ENCODE data around the gene KRT78. TPM values are rescaled to one million over a fixed set of nuclear protein-coding genes. Genes with fewer than 3 reads are reported as not detected.

Gene KRT78
- total and polyA plus RNA-seq, 4 donors: 0.06 TPM; not detected in 3

DNA sequence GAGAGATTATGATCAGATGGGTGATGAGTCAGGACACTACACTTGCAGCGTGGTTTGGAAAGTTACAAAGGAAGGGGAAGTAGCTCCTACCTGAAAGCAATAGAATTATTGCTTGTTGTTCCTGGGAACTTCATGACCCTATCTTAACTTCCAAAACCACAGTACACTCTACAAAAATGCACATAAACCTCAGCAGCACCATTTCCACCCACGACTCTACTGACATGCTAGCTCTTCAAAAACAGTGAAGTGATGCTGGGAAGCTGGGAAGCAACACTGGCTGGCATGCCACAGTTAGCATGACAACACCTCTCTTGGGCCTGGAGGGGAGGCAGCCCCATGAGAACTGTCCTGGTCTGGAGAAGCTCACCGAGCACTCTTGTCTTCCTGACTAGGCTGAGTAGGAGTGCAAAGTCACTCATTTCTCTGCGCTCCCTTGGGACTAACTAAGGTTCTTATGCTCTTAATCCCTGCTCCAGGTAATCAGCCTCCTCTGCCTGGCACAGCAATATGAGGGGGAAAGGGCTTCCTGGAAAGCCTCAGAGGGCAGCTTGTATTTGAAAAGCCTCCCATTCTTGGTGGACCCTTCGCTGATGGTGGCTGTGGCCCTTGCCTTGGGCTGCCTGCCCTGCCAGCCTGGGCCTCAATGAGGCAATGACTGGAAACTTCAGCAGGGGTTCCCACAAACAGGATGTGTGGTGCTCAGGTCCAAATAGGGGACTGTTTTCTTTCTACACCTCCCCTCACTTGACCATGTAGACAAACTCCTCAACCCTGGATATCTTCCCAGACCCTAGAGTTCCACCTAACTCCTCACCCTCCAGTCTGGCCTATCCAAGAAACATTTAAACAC is 54.1 kb downstream of the KRT78 start:
- 86% methylated on average over 5 of the region's 5 CpGs for WGBS
- Histone ChIP-seq H3K4me1 (ENCODE audit: control insufficient read depth in 4 of 4, insufficient read depth in 4 of 4, low read length in 3 of 4) (no peaks in the 10 kb centered on the region), H3K9ac (ENCODE audit: low read depth in 1 of 2, low read length in 2 of 2) (no peak overlapping the region), H3K9me3 (ENCODE audit: control insufficient read depth in 4 of 4, low read length in 3 of 4) (no peaks in the 10 kb centered on the region), H3K36me3 (ENCODE audit: control insufficient read depth in 4 of 4, insufficient read depth in 3 of 4, low read depth in 1 of 4, low read length in 3 of 4) (no peaks in the 10 kb centered on the region), H3K27ac (ENCODE audit: low read depth in 1 of 2, low read length in 2 of 2) (no peak overlapping the region), H3K27me3 (ENCODE audit: control insufficient read depth in 4 of 4, insufficient read depth in 4 of 4, low read length in 3 of 4) (no peaks in the 10 kb centered on the region), H3K4me3 (ENCODE audit: low read depth in 1 of 3, low read length in 3 of 3) (no peak overlapping the region)
- no peak for DNase-seq (ENCODE audit: low spot score)
- TF ChIP-seq, protein P1, sequence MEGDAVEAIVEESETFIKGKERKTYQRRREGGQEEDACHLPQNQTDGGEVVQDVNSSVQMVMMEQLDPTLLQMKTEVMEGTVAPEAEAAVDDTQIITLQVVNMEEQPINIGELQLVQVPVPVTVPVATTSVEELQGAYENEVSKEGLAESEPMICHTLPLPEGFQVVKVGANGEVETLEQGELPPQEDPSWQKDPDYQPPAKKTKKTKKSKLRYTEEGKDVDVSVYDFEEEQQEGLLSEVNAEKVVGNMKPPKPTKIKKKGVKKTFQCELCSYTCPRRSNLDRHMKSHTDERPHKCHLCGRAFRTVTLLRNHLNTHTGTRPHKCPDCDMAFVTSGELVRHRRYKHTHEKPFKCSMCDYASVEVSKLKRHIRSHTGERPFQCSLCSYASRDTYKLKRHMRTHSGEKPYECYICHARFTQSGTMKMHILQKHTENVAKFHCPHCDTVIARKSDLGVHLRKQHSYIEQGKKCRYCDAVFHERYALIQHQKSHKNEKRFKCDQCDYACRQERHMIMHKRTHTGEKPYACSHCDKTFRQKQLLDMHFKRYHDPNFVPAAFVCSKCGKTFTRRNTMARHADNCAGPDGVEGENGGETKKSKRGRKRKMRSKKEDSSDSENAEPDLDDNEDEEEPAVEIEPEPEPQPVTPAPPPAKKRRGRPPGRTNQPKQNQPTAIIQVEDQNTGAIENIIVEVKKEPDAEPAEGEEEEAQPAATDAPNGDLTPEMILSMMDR (IDR thresholded peaks at IDR 0.05; ENCODE audit: low read depth, low read length, missing input control): no peak

DNA sequence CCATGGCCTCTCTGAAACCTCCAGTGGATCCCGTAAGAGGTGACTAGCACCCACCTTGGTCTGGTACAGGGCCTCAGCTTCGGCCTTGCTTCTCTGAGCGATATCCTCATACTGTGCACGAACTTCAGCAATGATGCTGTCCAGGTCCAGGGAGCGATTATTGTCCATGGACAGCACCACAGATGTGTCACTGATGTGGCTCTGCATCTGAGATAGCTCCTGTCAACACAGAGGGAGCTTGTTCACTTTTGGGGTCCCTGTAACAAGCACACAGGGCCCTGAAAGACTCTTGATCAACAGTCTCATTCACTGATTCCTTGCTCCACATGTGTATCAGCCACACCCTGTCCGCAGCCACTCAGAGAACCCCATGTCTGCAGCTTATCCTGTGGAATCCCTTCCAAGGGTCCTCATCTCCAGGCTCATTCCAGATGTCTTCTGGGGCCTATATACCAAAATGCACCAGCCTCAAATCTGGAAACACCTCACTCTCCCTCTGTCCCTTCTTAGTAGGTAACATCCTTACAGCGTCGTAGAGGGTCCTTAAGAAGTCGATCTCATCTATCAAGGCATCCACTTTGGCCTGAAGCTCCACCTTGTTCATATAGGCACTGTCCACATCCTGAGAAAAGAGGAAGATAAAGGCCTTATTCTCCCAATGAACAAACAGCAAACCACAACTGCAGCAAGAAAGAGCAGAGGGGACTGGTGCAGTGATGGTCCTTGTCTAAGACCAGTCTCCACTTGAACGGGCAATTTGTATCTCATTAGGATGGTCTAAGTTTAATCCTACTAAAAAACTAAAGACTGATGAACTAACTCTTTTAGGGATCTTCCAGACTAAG is 56.4 kb downstream of the KRT78 start:
- no peak overlapping the region for H3K4me3 ChIP-seq (ENCODE audit: low read depth in 1 of 3, low read length in 3 of 3)
- TF ChIP-seq SP1 (IDR thresholded peaks at IDR 0.05): no peak
- DNase-seq (ENCODE audit: low spot score): no peak
- H3K27ac ChIP-seq (ENCODE audit: low read depth in 1 of 2, low read length in 2 of 2): no peak overlapping the region
- no peaks in the 10 kb centered on the region for H3K36me3 ChIP-seq (ENCODE audit: control insufficient read depth in 4 of 4, insufficient read depth in 3 of 4, low read depth in 1 of 4, low read length in 3 of 4)
- WGBS: 86% methylated on average over 10 of the region's 10 CpGs
- H3K27me3 ChIP-seq (ENCODE audit: control insufficient read depth in 4 of 4, insufficient read depth in 4 of 4, low read length in 3 of 4): no peaks in the 10 kb centered on the region
- no peaks in the 10 kb centered on the region for H3K9me3 ChIP-seq (ENCODE audit: control insufficient read depth in 4 of 4, low read length in 3 of 4)
- H3K4me1 ChIP-seq (ENCODE audit: control insufficient read depth in 4 of 4, insufficient read depth in 4 of 4, low read length in 3 of 4): no peaks in the 10 kb centered on the region
- no peak overlapping the region for H3K9ac ChIP-seq (ENCODE audit: low read depth in 1 of 2, low read length in 2 of 2)

DNA sequence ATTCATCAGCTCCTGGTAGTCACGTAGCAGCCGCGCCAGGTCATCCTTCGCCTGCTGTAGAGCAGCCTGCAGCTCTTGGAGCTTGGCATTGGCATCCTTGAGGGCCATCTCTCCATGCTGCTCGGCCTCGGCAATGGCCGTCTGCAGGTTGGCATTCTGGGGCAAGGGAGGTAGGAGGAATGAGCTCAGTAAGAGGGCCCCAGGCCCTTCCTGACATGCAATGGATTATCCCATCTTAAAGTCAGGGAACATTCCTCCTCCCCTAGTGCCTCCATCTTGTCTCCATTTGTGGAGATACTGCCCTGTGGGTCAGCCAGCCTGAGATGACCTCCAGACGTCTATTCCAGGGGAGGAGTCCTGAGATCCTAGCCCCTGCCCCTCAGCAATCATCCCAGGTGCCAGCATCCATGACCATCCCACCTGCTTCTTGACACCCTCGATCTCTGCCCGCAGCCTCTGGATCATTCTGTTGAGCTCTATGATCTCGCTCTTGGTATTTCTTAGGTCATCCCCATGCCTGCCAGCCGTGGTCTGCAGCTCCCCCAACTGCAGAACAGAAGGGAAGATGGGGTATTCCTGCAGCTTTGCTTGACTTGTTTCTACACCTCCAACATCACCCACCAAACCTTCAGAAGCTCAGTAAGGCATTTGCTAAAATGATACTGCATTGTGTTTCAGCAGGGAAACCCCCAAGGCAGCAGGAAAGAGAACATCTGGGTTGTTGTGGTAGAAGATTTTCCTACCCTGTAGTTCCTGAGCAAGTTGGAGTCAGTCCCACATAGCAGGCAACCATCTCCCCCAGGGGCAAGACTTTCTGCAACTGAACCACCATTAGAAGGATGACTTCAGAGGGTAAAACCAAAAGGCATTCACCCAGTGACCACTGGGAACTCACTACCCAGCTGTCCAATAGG is 57.3 kb downstream of the KRT78 start:
- DNase-seq (ENCODE audit: low spot score): no peak
- no peaks in the 10 kb centered on the region for H3K4me1 ChIP-seq (ENCODE audit: control insufficient read depth in 4 of 4, insufficient read depth in 4 of 4, low read length in 3 of 4)
- no peaks in the 10 kb centered on the region for H3K9me3 ChIP-seq (ENCODE audit: control insufficient read depth in 4 of 4, low read length in 3 of 4)
- H3K4me3 ChIP-seq (ENCODE audit: low read depth in 1 of 3, low read length in 3 of 3): no peak overlapping the region
- 88% methylated on average over 12 of the region's 12 CpGs for WGBS
- H3K27me3 ChIP-seq (ENCODE audit: control insufficient read depth in 4 of 4, insufficient read depth in 4 of 4, low read length in 3 of 4): no peaks in the 10 kb centered on the region
- H3K9ac ChIP-seq (ENCODE audit: low read depth in 1 of 2, low read length in 2 of 2): no peak overlapping the region
- H3K36me3 ChIP-seq (ENCODE audit: control insufficient read depth in 4 of 4, insufficient read depth in 3 of 4, low read depth in 1 of 4, low read length in 3 of 4): no peaks in the 10 kb centered on the region
- H3K27ac ChIP-seq (ENCODE audit: low read depth in 1 of 2, low read length in 2 of 2): no peak overlapping the region
- no peak for TF ChIP-seq FOXA2 (IDR thresholded peaks at IDR 0.05)
- TF ChIP-seq YY1 (IDR thresholded peaks at IDR 0.05): no peak
- TF ChIP-seq, protein P2, sequence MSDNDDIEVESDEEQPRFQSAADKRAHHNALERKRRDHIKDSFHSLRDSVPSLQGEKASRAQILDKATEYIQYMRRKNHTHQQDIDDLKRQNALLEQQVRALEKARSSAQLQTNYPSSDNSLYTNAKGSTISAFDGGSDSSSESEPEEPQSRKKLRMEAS (IDR thresholded peaks at IDR 0.05): no peak
- no peak for TF ChIP-seq GABPA (IDR thresholded peaks at IDR 0.05 in 1 of 2, conservative IDR thresholded peaks at IDR 0.05 in 1 of 2)
- no peak for TF ChIP-seq FOXA1 (IDR thresholded peaks at IDR 0.05)
- no peak for TF ChIP-seq HNF4A (conservative IDR thresholded peaks at IDR 0.05)
- TF ChIP-seq, protein P3, sequence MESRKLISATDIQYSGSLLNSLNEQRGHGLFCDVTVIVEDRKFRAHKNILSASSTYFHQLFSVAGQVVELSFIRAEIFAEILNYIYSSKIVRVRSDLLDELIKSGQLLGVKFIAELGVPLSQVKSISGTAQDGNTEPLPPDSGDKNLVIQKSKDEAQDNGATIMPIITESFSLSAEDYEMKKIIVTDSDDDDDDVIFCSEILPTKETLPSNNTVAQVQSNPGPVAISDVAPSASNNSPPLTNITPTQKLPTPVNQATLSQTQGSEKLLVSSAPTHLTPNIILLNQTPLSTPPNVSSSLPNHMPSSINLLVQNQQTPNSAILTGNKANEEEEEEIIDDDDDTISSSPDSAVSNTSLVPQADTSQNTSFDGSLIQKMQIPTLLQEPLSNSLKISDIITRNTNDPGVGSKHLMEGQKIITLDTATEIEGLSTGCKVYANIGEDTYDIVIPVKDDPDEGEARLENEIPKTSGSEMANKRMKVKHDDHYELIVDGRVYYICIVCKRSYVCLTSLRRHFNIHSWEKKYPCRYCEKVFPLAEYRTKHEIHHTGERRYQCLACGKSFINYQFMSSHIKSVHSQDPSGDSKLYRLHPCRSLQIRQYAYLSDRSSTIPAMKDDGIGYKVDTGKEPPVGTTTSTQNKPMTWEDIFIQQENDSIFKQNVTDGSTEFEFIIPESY (IDR thresholded peaks at IDR 0.05): no peak
- TF ChIP-seq SP1 (IDR thresholded peaks at IDR 0.05): no peak
- no peak for TF ChIP-seq HNF4G (IDR thresholded peaks at IDR 0.05)
- TF ChIP-seq RXRA (IDR thresholded peaks at IDR 0.05): no peak
- TF ChIP-seq, protein P4, sequence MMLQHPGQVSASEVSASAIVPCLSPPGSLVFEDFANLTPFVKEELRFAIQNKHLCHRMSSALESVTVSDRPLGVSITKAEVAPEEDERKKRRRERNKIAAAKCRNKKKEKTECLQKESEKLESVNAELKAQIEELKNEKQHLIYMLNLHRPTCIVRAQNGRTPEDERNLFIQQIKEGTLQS (IDR thresholded peaks at IDR 0.05): no peak
- TF ChIP-seq, protein P5, sequence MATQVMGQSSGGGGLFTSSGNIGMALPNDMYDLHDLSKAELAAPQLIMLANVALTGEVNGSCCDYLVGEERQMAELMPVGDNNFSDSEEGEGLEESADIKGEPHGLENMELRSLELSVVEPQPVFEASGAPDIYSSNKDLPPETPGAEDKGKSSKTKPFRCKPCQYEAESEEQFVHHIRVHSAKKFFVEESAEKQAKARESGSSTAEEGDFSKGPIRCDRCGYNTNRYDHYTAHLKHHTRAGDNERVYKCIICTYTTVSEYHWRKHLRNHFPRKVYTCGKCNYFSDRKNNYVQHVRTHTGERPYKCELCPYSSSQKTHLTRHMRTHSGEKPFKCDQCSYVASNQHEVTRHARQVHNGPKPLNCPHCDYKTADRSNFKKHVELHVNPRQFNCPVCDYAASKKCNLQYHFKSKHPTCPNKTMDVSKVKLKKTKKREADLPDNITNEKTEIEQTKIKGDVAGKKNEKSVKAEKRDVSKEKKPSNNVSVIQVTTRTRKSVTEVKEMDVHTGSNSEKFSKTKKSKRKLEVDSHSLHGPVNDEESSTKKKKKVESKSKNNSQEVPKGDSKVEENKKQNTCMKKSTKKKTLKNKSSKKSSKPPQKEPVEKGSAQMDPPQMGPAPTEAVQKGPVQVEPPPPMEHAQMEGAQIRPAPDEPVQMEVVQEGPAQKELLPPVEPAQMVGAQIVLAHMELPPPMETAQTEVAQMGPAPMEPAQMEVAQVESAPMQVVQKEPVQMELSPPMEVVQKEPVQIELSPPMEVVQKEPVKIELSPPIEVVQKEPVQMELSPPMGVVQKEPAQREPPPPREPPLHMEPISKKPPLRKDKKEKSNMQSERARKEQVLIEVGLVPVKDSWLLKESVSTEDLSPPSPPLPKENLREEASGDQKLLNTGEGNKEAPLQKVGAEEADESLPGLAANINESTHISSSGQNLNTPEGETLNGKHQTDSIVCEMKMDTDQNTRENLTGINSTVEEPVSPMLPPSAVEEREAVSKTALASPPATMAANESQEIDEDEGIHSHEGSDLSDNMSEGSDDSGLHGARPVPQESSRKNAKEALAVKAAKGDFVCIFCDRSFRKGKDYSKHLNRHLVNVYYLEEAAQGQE (IDR thresholded peaks at IDR 0.05): no peak
- no peak for TF ChIP-seq TAF1 (conservative IDR thresholded peaks at IDR 0.05)
- TF ChIP-seq JUND (IDR thresholded peaks at IDR 0.05): no peak
- no peak for TF ChIP-seq RAD21 (IDR thresholded peaks at IDR 0.05)
- no peak for TF ChIP-seq NR2F2 (IDR thresholded peaks at IDR 0.05)
